ENCODE results near the gene HAPLN2.
"Not testable (repeated sequence)": the region's sequence is repeated elsewhere in the genome, so short reads cannot be mapped to it uniquely, and the experiment has no call there.

DNA sequence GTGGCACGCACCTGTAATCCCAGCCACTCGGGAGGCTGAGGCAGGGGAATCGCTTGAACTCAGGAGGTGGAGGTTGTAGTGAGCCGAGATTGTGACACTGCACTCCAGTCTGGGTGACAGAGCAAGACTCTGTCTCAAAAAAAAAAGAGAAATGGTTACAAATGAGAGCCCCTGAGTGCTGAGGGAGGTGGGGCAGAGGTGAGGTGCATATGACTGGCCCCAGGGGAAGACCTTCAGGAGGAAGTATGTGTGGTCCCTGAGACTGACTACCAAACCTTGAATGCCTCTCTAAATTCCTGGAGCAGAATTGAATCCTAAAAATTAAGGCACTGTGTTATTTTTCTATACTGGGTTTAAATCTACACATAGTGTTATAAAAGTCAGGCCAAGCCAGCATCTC is 11.9 kb upstream of the HAPLN2 start:
- TF ChIP-seq EZH2 (IDR thresholded peaks at IDR 0.05); FOXP2 (optimal IDR thresholded peaks at IDR 0.05; ENCODE audit: control extremely low read depth, extremely low read length, insufficient read depth); POLR2AphosphoS5 (IDR thresholded peaks at IDR 0.05; ENCODE audit: borderline replicate concordance, low read depth, low read length): not testable (repeated sequence)

Measured in SK-N-MC (cell line).